Neuronal stem cell (in vitro differentiated cells): ENCODE data around the gene PSD2. TPM values are rescaled to one million over a fixed set of nuclear protein-coding genes. Genes with fewer than 3 reads are reported as not detected.

Source experiments
- DNase-seq: peaks from one replicate; pipeline ENCODE4 v3.0.0-alpha.2; 2013; ENCODE audit warnings: low spot score
- H2AFZ ChIP-seq: one replicate; pipeline ENCODE4 v1.6.1; 2013; ENCODE audit warnings: mild to moderate bottlenecking, low read length, inconsistent platforms
- H2AK5ac ChIP-seq: 2 replicates; pipeline ENCODE4 v1.6.1; 2013; ENCODE audit warnings: low read depth, mild to moderate bottlenecking, inconsistent platforms, low read length, moderate library complexity, mixed read lengths
- H2BK120ac ChIP-seq: 2 replicates; pipeline ENCODE4 v1.6.1; 2013; ENCODE audit warnings: low read depth, mild to moderate bottlenecking, inconsistent platforms, low read length, moderate library complexity, mixed read lengths
- H2BK12ac ChIP-seq: one replicate; pipeline ENCODE4 v1.6.1; 2013; ENCODE audit warnings: low read length, inconsistent platforms
- H2BK15ac ChIP-seq: 2 replicates; pipeline ENCODE4 v1.6.1; 2013; ENCODE audit warnings: mild to moderate bottlenecking, low read length, inconsistent platforms, mixed read lengths
- H2BK5ac ChIP-seq: one replicate; pipeline ENCODE4 v1.6.1; 2013; ENCODE audit warnings: inconsistent platforms, mild to moderate bottlenecking, low read length, moderate library complexity
- H3K14ac ChIP-seq: one replicate; pipeline ENCODE4 v1.6.1; 2013; ENCODE audit warnings: low read length, inconsistent platforms
- H3K18ac ChIP-seq: 2 replicates; pipeline ENCODE4 v1.6.1; 2013; ENCODE audit warnings: low read length, inconsistent platforms
- H3K23ac ChIP-seq: 2 replicates; pipeline ENCODE4 v1.6.1; 2013; ENCODE audit warnings: low read depth, mild to moderate bottlenecking, mixed read lengths, low read length, inconsistent platforms; ENCODE audit not compliant: poor library complexity
- H3K27ac ChIP-seq: replicated peaks from 3 replicates; pipeline ENCODE4 v1.5.1; 2013; ENCODE audit warnings: low read length, inconsistent platforms
- H3K27me3 ChIP-seq, 3 experiments: 2 replicates each; pipeline ENCODE4 v1.6.1; 2013; ENCODE audit warnings: low read length in 3 of 3, mild to moderate bottlenecking in 2 of 3, inconsistent platforms in 1 of 3, low read depth in 1 of 3, mixed read lengths in 1 of 3, moderate library complexity in 1 of 3; ENCODE audit not compliant: control insufficient read depth in 3 of 3, insufficient read depth in 3 of 3
- H3K36me3 ChIP-seq, 2 donors: replicated peaks in 1 of 2; 2 replicates each; pipeline ENCODE4 v1.6.1; 2013; ENCODE audit warnings: low read length in 2 of 2; ENCODE audit not compliant: control insufficient read depth in 2 of 2, insufficient read depth in 2 of 2
- H3K4ac ChIP-seq: 2 replicates; pipeline ENCODE4 v1.6.1; 2013; ENCODE audit warnings: inconsistent platforms, mild to moderate bottlenecking, low read length, moderate library complexity
- H3K4me1 ChIP-seq, 2 donors: 1 replicate in 1 of 2; 2 replicates in 1 of 2; pipeline ENCODE4 v1.6.1; 2013; ENCODE audit warnings: low read length in 2 of 2, low read depth in 1 of 2; ENCODE audit not compliant: control insufficient read depth in 2 of 2, insufficient read depth in 1 of 2
- H3K4me2 ChIP-seq: one replicate; pipeline ENCODE4 v1.6.1; 2013; ENCODE audit warnings: mild to moderate bottlenecking, low read length, inconsistent platforms; ENCODE audit not compliant: insufficient read depth, poor library complexity, severe bottlenecking
- H3K4me3 ChIP-seq, 2 donors: 2 replicates each; pipeline ENCODE4 v1.5.1; 2013; ENCODE audit warnings: low read length in 2 of 2, mild to moderate bottlenecking in 2 of 2, inconsistent platforms in 1 of 2, moderate library complexity in 1 of 2
- H3K79me1 ChIP-seq: one replicate; pipeline ENCODE4 v1.6.1; 2013; ENCODE audit warnings: low read depth, mild to moderate bottlenecking, inconsistent platforms, low read length, moderate library complexity
- H3K9ac ChIP-seq: one replicate; pipeline ENCODE4 v1.6.1; 2013; ENCODE audit warnings: mild to moderate bottlenecking, low read depth, low read length, inconsistent platforms; ENCODE audit not compliant: poor library complexity
- H3K9me3 ChIP-seq, 2 donors: replicated peaks in 1 of 2; 2 replicates each; pipeline versions ENCODE3 to v1.6.1; 2013; ENCODE audit warnings: low read length in 2 of 2, mild to moderate bottlenecking in 2 of 2, inconsistent platforms in 1 of 2, low read depth in 1 of 2, mixed read lengths in 1 of 2, moderate library complexity in 1 of 2; ENCODE audit not compliant: control insufficient read depth in 2 of 2, insufficient read depth in 1 of 2
- H4K8ac ChIP-seq: one replicate; pipeline ENCODE4 v1.6.1; 2013; ENCODE audit warnings: low read depth, mild to moderate bottlenecking, inconsistent platforms, low read length, moderate library complexity
- H4K91ac ChIP-seq: one replicate; pipeline ENCODE4 v1.6.1; 2013; ENCODE audit warnings: low read length, low read depth, mild to moderate bottlenecking, inconsistent platforms; ENCODE audit not compliant: poor library complexity
- WGBS, 2 donors: extraction: QIAGEN DNeasy Blood & Tissue Kit; methylation state at CpG; one replicate each; pipeline ENCODE4 v1.1.7; 2013; ENCODE audit warnings: missing lambda C conversion rate in 2 of 2, mixed read lengths in 1 of 2; ENCODE audit not compliant: insufficient read length in 2 of 2, insufficient replicate concordance in 1 of 2; ENCODE audit errors: extremely low coverage in 2 of 2; 5-methylcytosine and 5-hydroxymethylcytosine counted together
- small RNA-seq: library from polyadenylated mRNA; stranded (forward); fragments of <200 nt; extraction: miRNeasy Mini kit (QIAGEN cat#:217004); gene quantifications from one replicate; pipeline ENCODE3, GENCODE V24; 2013; ENCODE audit not compliant: insufficient read depth

The PSD2 gene

GRCh38 chr5:139888370-139888769 is 92.8 kb downstream of the PSD2 start:
- no peak overlapping the region for H2AK5ac ChIP-seq

GRCh38 chr5:139889410-139889809 is 93.8 kb downstream of the PSD2 start:
- no peak overlapping the region for H4K91ac ChIP-seq
- H3K4me3 ChIP-seq = no peak overlapping the region
- H2BK120ac ChIP-seq = no peak overlapping the region
- H2AK5ac ChIP-seq = no peak overlapping the region
- no peaks in the 10 kb centered on the region for H3K79me1 ChIP-seq
- H2AFZ ChIP-seq = no peak overlapping the region
- no peak overlapping the region for H3K9ac ChIP-seq
- H3K4me2 ChIP-seq = no peak overlapping the region
- no peak overlapping the region for H2BK12ac ChIP-seq
- no peak overlapping the region for H3K23ac ChIP-seq
- no peak overlapping the region for H3K14ac ChIP-seq
- no peaks in the 10 kb centered on the region for H3K4me1 ChIP-seq
- no peak overlapping the region for H2BK15ac ChIP-seq
- peaks cover 0 to 50% (median 0%) of the 10 kb centered on the region in 3 experiments for H3K27me3 ChIP-seq
- no peak overlapping the region for H3K18ac ChIP-seq
- H3K27ac ChIP-seq = no peak overlapping the region
- no peak overlapping the region for H2BK5ac ChIP-seq
- DNase-seq = no peak
- H3K9me3 ChIP-seq = no peaks in the 10 kb centered on the region
- H4K8ac ChIP-seq = no peak overlapping the region
- WGBS, 2 donors = no CpG with 5 or more reads among the region's 2 CpGs
- no peaks in the 10 kb centered on the region for H3K36me3 ChIP-seq
- H3K4ac ChIP-seq = no peak overlapping the region

More at GRCh38 chr5:139888370-139888769, 92.8 kb downstream of the PSD2 start:
- Histone ChIP-seq H2BK15ac (no peak overlapping the region), H3K9me3 (no peaks in the 10 kb centered on the region), H3K23ac (no peak overlapping the region), H3K18ac (no peak overlapping the region), H3K79me1 (no peaks in the 10 kb centered on the region), H4K91ac (no peak overlapping the region), H3K4ac (no peak overlapping the region), H2BK5ac (no peak overlapping the region), H3K9ac (no peak overlapping the region), H3K4me1 (no peaks in the 10 kb centered on the region), H2BK12ac (no peak overlapping the region), H3K14ac (no peak overlapping the region), H2BK120ac (no peak overlapping the region), H3K4me2 (no peak overlapping the region), H4K8ac (no peak overlapping the region), H2AFZ (peak overlapping the region; percentile 10), H3K27ac (no peak overlapping the region), H3K36me3 (no peaks in the 10 kb centered on the region), H3K4me3 (no peak overlapping the region), H3K27me3 (peaks cover 0 to 51% (median 0%) of the 10 kb centered on the region in 3 experiments)
- no CpG with 5 or more reads among the region's 4 CpGs for WGBS, 2 donors
- DNase-seq = no peak

- Histone ChIP-seq H3K79me1 (no peaks in the 10 kb centered on the region), H2BK15ac (no peak overlapping the region), H3K14ac (no peak overlapping the region), H2AK5ac (no peak overlapping the region), H3K27me3 (peaks cover 0 to 70% (median 4%) of the 10 kb centered on the region in 3 experiments), H2BK12ac (no peak overlapping the region), H3K18ac (peak overlapping the region; percentile 15), H2BK5ac (no peak overlapping the region), H3K36me3 (no peaks in the 10 kb centered on the region), H3K23ac (no peak overlapping the region), H4K8ac (no peak overlapping the region), H3K4me2 (no peak overlapping the region), H2BK120ac (no peak overlapping the region), H3K4ac (no peak overlapping the region), H3K4me1 (no peaks in the 10 kb centered on the region), H3K9me3 (no peaks in the 10 kb centered on the region), H2AFZ (no peak overlapping the region), H3K27ac (no peak overlapping the region), H4K91ac (no peak overlapping the region), H3K9ac (peak overlapping the region; percentile 24), H3K4me3 (no peak overlapping the region)
- no CpG with 5 or more reads among the region's 9 CpGs for WGBS, 2 donors
- DNase-seq = no peak
Observed at GRCh38 chr5:139893873-139894272, 98.3 kb downstream of the PSD2 start.

Small RNA genes lying within 50 kb of the gene (small RNA-seq; reads per million reads assigned to genes)
- not detected for gene AC008667.4
